Liver (tissue), 3 donors: ENCODE results near the gene SLC9A2.

Experiments
- ATF3 ChIP-seq: IDR thresholded peaks from 2 replicates; pipeline ENCODE4 v1.6.1; 2016; ENCODE audit warnings: antibody characterized with exemption
- TF ChIP-seq, protein P1 (sequence below): IDR thresholded peaks from 2 replicates; pipeline ENCODE4 v1.6.1; 2016; ENCODE audit warnings: antibody characterized with exemption, mild to moderate bottlenecking
- TF ChIP-seq, protein P2 (sequence below): fragments of 150-350 bp; IDR thresholded peaks from 2 replicates; pipeline ENCODE4 v1.5.1; 2017; ENCODE audit warnings: improper control_type of control experiment, low read depth, low read length; ENCODE audit not compliant: missing input control
- donor health status: healthy.
- donor health status: healthy.

GRCh38 chr2:102593516-102593915 lies 25.8 kb upstream of the SLC9A2 start:
- TF ChIP-seq, protein P1, sequence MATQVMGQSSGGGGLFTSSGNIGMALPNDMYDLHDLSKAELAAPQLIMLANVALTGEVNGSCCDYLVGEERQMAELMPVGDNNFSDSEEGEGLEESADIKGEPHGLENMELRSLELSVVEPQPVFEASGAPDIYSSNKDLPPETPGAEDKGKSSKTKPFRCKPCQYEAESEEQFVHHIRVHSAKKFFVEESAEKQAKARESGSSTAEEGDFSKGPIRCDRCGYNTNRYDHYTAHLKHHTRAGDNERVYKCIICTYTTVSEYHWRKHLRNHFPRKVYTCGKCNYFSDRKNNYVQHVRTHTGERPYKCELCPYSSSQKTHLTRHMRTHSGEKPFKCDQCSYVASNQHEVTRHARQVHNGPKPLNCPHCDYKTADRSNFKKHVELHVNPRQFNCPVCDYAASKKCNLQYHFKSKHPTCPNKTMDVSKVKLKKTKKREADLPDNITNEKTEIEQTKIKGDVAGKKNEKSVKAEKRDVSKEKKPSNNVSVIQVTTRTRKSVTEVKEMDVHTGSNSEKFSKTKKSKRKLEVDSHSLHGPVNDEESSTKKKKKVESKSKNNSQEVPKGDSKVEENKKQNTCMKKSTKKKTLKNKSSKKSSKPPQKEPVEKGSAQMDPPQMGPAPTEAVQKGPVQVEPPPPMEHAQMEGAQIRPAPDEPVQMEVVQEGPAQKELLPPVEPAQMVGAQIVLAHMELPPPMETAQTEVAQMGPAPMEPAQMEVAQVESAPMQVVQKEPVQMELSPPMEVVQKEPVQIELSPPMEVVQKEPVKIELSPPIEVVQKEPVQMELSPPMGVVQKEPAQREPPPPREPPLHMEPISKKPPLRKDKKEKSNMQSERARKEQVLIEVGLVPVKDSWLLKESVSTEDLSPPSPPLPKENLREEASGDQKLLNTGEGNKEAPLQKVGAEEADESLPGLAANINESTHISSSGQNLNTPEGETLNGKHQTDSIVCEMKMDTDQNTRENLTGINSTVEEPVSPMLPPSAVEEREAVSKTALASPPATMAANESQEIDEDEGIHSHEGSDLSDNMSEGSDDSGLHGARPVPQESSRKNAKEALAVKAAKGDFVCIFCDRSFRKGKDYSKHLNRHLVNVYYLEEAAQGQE, result no peak
- TF ChIP-seq, protein P2, sequence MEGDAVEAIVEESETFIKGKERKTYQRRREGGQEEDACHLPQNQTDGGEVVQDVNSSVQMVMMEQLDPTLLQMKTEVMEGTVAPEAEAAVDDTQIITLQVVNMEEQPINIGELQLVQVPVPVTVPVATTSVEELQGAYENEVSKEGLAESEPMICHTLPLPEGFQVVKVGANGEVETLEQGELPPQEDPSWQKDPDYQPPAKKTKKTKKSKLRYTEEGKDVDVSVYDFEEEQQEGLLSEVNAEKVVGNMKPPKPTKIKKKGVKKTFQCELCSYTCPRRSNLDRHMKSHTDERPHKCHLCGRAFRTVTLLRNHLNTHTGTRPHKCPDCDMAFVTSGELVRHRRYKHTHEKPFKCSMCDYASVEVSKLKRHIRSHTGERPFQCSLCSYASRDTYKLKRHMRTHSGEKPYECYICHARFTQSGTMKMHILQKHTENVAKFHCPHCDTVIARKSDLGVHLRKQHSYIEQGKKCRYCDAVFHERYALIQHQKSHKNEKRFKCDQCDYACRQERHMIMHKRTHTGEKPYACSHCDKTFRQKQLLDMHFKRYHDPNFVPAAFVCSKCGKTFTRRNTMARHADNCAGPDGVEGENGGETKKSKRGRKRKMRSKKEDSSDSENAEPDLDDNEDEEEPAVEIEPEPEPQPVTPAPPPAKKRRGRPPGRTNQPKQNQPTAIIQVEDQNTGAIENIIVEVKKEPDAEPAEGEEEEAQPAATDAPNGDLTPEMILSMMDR, result no peak
- no peak for TF ChIP-seq ATF3
